Liver (tissue), 9 donors: ENCODE measurements around the gene MIA3. TPM values are rescaled to one million over a fixed set of nuclear protein-coding genes. Genes with fewer than 3 reads are reported as not detected.
A peak's percentile ranks its signal among the peaks of the same experiment; 100 is the strongest.

Experiments
- DNase-seq: peaks from one replicate; pipeline ENCODE4 v3.0.0-alpha.2; 2017; ENCODE audit warnings: low spot score
- H3K27ac ChIP-seq, 2 donors: one replicate each; pipeline ENCODE4 v1.7.0; 2013; ENCODE audit warnings: inconsistent platforms in 2 of 2, low read length in 2 of 2, control low read depth in 1 of 2, low read depth in 1 of 2, mild to moderate bottlenecking in 1 of 2
- H3K27me3 ChIP-seq, 4 donors: one replicate each; pipeline versions ENCODE4 v1.6.1 to v1.7.0; 2013; ENCODE audit warnings: low read length in 3 of 4, inconsistent platforms in 1 of 4, mild to moderate bottlenecking in 1 of 4, moderate library complexity in 1 of 4; ENCODE audit not compliant: control insufficient read depth in 4 of 4, insufficient read depth in 4 of 4
- H3K36me3 ChIP-seq, 4 donors: one replicate each; pipeline versions ENCODE4 v1.6.1 to v1.7.0; 2013; ENCODE audit warnings: low read length in 3 of 4, mild to moderate bottlenecking in 3 of 4, low read depth in 1 of 4, moderate library complexity in 1 of 4; ENCODE audit not compliant: control insufficient read depth in 4 of 4, insufficient read depth in 3 of 4
- H3K4me1 ChIP-seq, 4 donors: one replicate each; pipeline versions ENCODE4 v1.6.1 to v1.7.0; 2013; ENCODE audit warnings: low read length in 3 of 4, mild to moderate bottlenecking in 3 of 4, moderate library complexity in 1 of 4; ENCODE audit not compliant: control insufficient read depth in 4 of 4, insufficient read depth in 4 of 4
- H3K4me3 ChIP-seq, 3 donors: one replicate each; pipeline versions ENCODE4 v1.6.1 to v1.7.0; 2013; ENCODE audit warnings: low read length in 3 of 3, control low read depth in 1 of 3, low read depth in 1 of 3, mild to moderate bottlenecking in 1 of 3
- H3K9ac ChIP-seq, 2 donors: one replicate each; pipeline ENCODE4 v1.7.0; 2013; ENCODE audit warnings: low read length in 2 of 2, mild to moderate bottlenecking in 2 of 2, moderate library complexity in 2 of 2, control low read depth in 1 of 2, low read depth in 1 of 2
- H3K9me3 ChIP-seq, 4 donors: one replicate each; pipeline versions ENCODE4 v1.6.1 to v1.7.0; 2013; ENCODE audit warnings: low read length in 3 of 4; ENCODE audit not compliant: control insufficient read depth in 4 of 4
- CTCF ChIP-seq: fragments of 150-350 bp; IDR thresholded peaks from 2 replicates; pipeline ENCODE4 v1.5.1; 2017; ENCODE audit warnings: improper control_type of control experiment, low read depth, low read length; ENCODE audit not compliant: missing input control
- HNF4A ChIP-seq, 2 donors: conservative IDR thresholded peaks; 2 replicates each; pipeline ENCODE4 v1.6.1; 2016; ENCODE audit warnings: antibody characterized with exemption in 2 of 2, mild to moderate bottlenecking in 2 of 2
- HNF4G ChIP-seq: IDR thresholded peaks from 2 replicates; pipeline ENCODE4 v1.6.1; 2016; ENCODE audit warnings: antibody characterized with exemption
- JUND ChIP-seq, 2 donors: IDR thresholded peaks; 2 replicates each; pipeline ENCODE4 v1.6.1; 2016; ENCODE audit warnings: antibody characterized with exemption in 2 of 2
- NR2F2 ChIP-seq: IDR thresholded peaks from 2 replicates; pipeline ENCODE4 v1.6.1; 2016; ENCODE audit warnings: antibody characterized with exemption
- RAD21 ChIP-seq, 2 donors: IDR thresholded peaks; 2 replicates each; pipeline ENCODE4 v1.6.1; 2016; ENCODE audit warnings: antibody characterized with exemption in 2 of 2, mild to moderate bottlenecking in 2 of 2
- RXRA ChIP-seq, 2 donors: IDR thresholded peaks; 2 replicates each; pipeline ENCODE4 v1.6.1; 2017 to 2018; ENCODE audit warnings: antibody characterized with exemption in 2 of 2, mild to moderate bottlenecking in 1 of 2
- SP1 ChIP-seq: IDR thresholded peaks from 2 replicates; pipeline ENCODE4 v1.6.1; 2018; ENCODE audit warnings: antibody characterized with exemption, mild to moderate bottlenecking
- TAF1 ChIP-seq: conservative IDR thresholded peaks from 2 replicates; pipeline ENCODE4 v1.6.1; 2016; ENCODE audit warnings: antibody characterized with exemption, mild to moderate bottlenecking
- ZBTB33 ChIP-seq: IDR thresholded peaks from 2 replicates; pipeline ENCODE4 v1.6.1; 2016; ENCODE audit warnings: antibody characterized with exemption
- WGBS: extraction: QIAGEN DNeasy Blood & Tissue Kit; methylation state at CpG from one replicate; pipeline ENCODE4 v1.1.7; 2013; 5-methylcytosine and 5-hydroxymethylcytosine counted together
- polyA plus RNA-seq, 2 donors: library from polyadenylated mRNA; stranded (reverse) in 1 of 2; unstranded in 1 of 2; fragments of 200-250 nt in 1 of 2; fragments of >200 nt in 1 of 2; fragmentation: Nextera tagmentation in 1 of 2; extraction: Ambion mirVana in 1 of 2; gene quantifications; one replicate each; pipeline versions ENCODE4 v1.2.1 to v1.2.3, GENCODE V29; 2013 to 2015
- total RNA-seq, 2 donors: library from RNA; depleted of rRNA; stranded (reverse); fragments of >200 nt; gene quantifications; one replicate each; pipeline ENCODE4 v1.2.3, GENCODE V29; 2014
- donor health status: healthy.
- donor health status: healthy.
- donor health status: healthy.
- donor health status: healthy.
- donor health status: healthy.

Gene MIA3
- total and polyA plus RNA-seq, 4 donors = 20.8 to 69.4 (median 32.1) TPM

- H3K27me3 ChIP-seq = no peaks in the 10 kb centered on the region
- H3K9ac ChIP-seq = peak overlapping the region in 1 of 2 donors; percentile 9
- no peak overlapping the region for H3K27ac ChIP-seq
- 78% methylated on average over 2 of the region's 2 CpGs for WGBS
- TF ChIP-seq JUND (IDR thresholded peaks at IDR 0.05) (no peak), RXRA (IDR thresholded peaks at IDR 0.05) (no peak), NR2F2 (no peak)
- H3K36me3 ChIP-seq = peaks cover 9 to 60% (median 51%) of the 10 kb centered on the region in 4 donors
- peaks cover 2 to 14% (median 6%) of the 10 kb centered on the region in 4 donors for H3K4me1 ChIP-seq
- no peaks in the 10 kb centered on the region for H3K9me3 ChIP-seq
- no peak for DNase-seq
- H3K4me3 ChIP-seq = no peak overlapping the region
Observed at GRCh38 chr1:222653178-222653827, 35.4 kb downstream of the MIA3 start.

- Histone ChIP-seq H3K9ac (peak overlapping the region in 1 of 2 donors; percentile 76), H3K36me3 (peaks cover 11 to 66% (median 60%) of the 10 kb centered on the region in 4 donors), H3K9me3 (no peaks in the 10 kb centered on the region), H3K27me3 (no peaks in the 10 kb centered on the region), H3K27ac (peak overlapping the region; percentile 26 to 52), H3K4me1 (peaks cover 2 to 14% (median 6%) of the 10 kb centered on the region in 4 donors), H3K4me3 (no peak overlapping the region)
- 40% methylated on average over 5 of the region's 5 CpGs for WGBS
- DNase-seq = no peak
- peak in 1 of 2 donors; percentile 37 for TF ChIP-seq RAD21 (IDR thresholded peaks at IDR 0.05)
- TF ChIP-seq HNF4A (conservative IDR thresholded peaks at IDR 0.05) = no peak
Observed at GRCh38 chr1:222654849-222655248, 37.0 kb downstream of the MIA3 start.

GRCh38 chr1:222656391-222657155 lies 38.7 kb downstream of the MIA3 start:
- WGBS = 97% methylated on average over 2 of the region's 2 CpGs
- no peak overlapping the region for H3K4me3 ChIP-seq
- no peaks in the 10 kb centered on the region for H3K9me3 ChIP-seq
- H3K27ac ChIP-seq = no peak overlapping the region
- no peak for DNase-seq
- H3K27me3 ChIP-seq = no peaks in the 10 kb centered on the region
- H3K4me1 ChIP-seq = peaks cover 2 to 14% (median 6%) of the 10 kb centered on the region in 4 donors
- no peak overlapping the region for H3K9ac ChIP-seq
- peaks cover 11 to 78% (median 61%) of the 10 kb centered on the region in 4 donors for H3K36me3 ChIP-seq
- TF ChIP-seq SP1 = no peak
- no peak for TF ChIP-seq RXRA (IDR thresholded peaks at IDR 0.05)
- TF ChIP-seq HNF4G = no peak
- TF ChIP-seq CTCF = no peak
- TF ChIP-seq ZBTB33 = no peak
- TF ChIP-seq TAF1 = no peak
- TF ChIP-seq JUND (IDR thresholded peaks at IDR 0.05) = no peak
